ENCODE data around the gene IVD.

The IVD gene

GRCh38 chr15:40372981-40373380 is 32.6 kb upstream of the IVD start:
- DNase-seq (ENCODE audit: low spot score): no peak
- in situ Hi-C loops (cut with MboI; ENCODE audit: low sequenced_read_pairs, unreplicated experiment): no loop called here
- TF ChIP-seq CTCF (IDR thresholded peaks at IDR 0.05; ENCODE audit: borderline replicate concordance, control extremely low read depth, extremely low read depth, insufficient read depth, missing control alignments): no peak

- TF ChIP-seq CTCF (IDR thresholded peaks at IDR 0.05; ENCODE audit: borderline replicate concordance, control extremely low read depth, extremely low read depth, insufficient read depth, missing control alignments): no peak
- in situ Hi-C loops (cut with MboI; ENCODE audit: low sequenced_read_pairs, unreplicated experiment): no loop called here
- DNase-seq (ENCODE audit: low spot score): no peak
Observed at GRCh38 chr15:40377606-40378005, 28.0 kb upstream of the IVD start.

GRCh38 chr15:40379374-40379773 is 26.2 kb upstream of the IVD start:
- in situ Hi-C loops (cut with MboI; ENCODE audit: low sequenced_read_pairs, unreplicated experiment): no loop called here
- TF ChIP-seq CTCF (IDR thresholded peaks at IDR 0.05; ENCODE audit: borderline replicate concordance, control extremely low read depth, extremely low read depth, insufficient read depth, missing control alignments): no peak
- DNase-seq (ENCODE audit: low spot score): no peak

GRCh38 chr15:40379853-40380252 is 25.7 kb upstream of the IVD start:
- TF ChIP-seq CTCF (IDR thresholded peaks at IDR 0.05; ENCODE audit: borderline replicate concordance, control extremely low read depth, extremely low read depth, insufficient read depth, missing control alignments): no peak
- in situ Hi-C loops (cut with MboI; ENCODE audit: low sequenced_read_pairs, unreplicated experiment): no loop called here
- no peak for DNase-seq (ENCODE audit: low spot score)

GRCh38 chr15:40380636-40381035 is 25.0 kb upstream of the IVD start:
- DNase-seq (ENCODE audit: low spot score): no peak
- in situ Hi-C loops (cut with MboI; ENCODE audit: low sequenced_read_pairs, unreplicated experiment): no loop called here
- no peak for TF ChIP-seq CTCF (IDR thresholded peaks at IDR 0.05; ENCODE audit: borderline replicate concordance, control extremely low read depth, extremely low read depth, insufficient read depth, missing control alignments)

- DNase-seq (ENCODE audit: low spot score): no peak
- TF ChIP-seq CTCF (IDR thresholded peaks at IDR 0.05; ENCODE audit: borderline replicate concordance, control extremely low read depth, extremely low read depth, insufficient read depth, missing control alignments): no peak
- in situ Hi-C loops (cut with MboI; ENCODE audit: low sequenced_read_pairs, unreplicated experiment): no loop called here
Observed at GRCh38 chr15:40381818-40382529, 23.6 kb upstream of the IVD start.
